Transverse colon (tissue), 4 donors: Measurements from ENCODE around the gene USP4. TPM values are rescaled to one million over a fixed set of nuclear protein-coding genes. Genes with fewer than 3 reads are reported as not detected.
"Not testable (repeated sequence)": the region's sequence is repeated elsewhere in the genome, so short reads cannot be mapped to it uniquely, and the experiment has no call there.

Experiments
- DNase-seq: peaks from one replicate; pipeline ENCODE4 v3.0.0-alpha.2; 2019
- H3K27ac ChIP-seq, 4 donors: fragments of 200-600 bp; sonication (generic); 2 replicates each; pipeline ENCODE4 v1.5.1; 2016 to 2018; ENCODE audit warnings: inconsistent platforms in 4 of 4
- H3K27me3 ChIP-seq: fragments of 200-600 bp; sonication (generic); 2 replicates; pipeline ENCODE4 v1.5.1; 2017; ENCODE audit warnings: inconsistent platforms
- H3K36me3 ChIP-seq, 4 donors: fragments of 200-600 bp; sonication (generic); 2 replicates each; pipeline ENCODE4 v1.5.1; 2017 to 2019; ENCODE audit warnings: inconsistent platforms in 4 of 4
- H3K4me1 ChIP-seq, 4 donors: fragments of 200-600 bp; sonication (generic); 2 replicates each; pipeline ENCODE4 v1.5.1; 2017 to 2020; ENCODE audit warnings: inconsistent platforms in 4 of 4
- H3K4me3 ChIP-seq, 4 donors: fragments of 200-600 bp; sonication (generic); 1 replicate in 1 of 4; 2 replicates in 3 of 4; pipeline versions ENCODE4 v1.5.1 to v1.6.1; 2017 to 2019; ENCODE audit warnings: inconsistent platforms in 4 of 4
- H3K9me3 ChIP-seq, 2 donors: fragments of 200-600 bp; sonication (generic); 2 replicates each; pipeline ENCODE4 v1.5.1; 2017 to 2019; ENCODE audit warnings: inconsistent platforms in 2 of 2
- CTCF ChIP-seq, 5 experiments: fragments of 200-600 bp in 3 of 5; fragments of 450-650 bp in 2 of 5; sonication (generic) in 3 of 5; IDR thresholded peaks; 1 replicate in 2 of 5; 2 replicates in 3 of 5; pipeline ENCODE4 v1.5.1; 2016 to 2017; ENCODE audit warnings: antibody characterized with exemption in 5 of 5, inconsistent platforms in 3 of 5, mild to moderate bottlenecking in 2 of 5, moderate library complexity in 1 of 5
- EP300 ChIP-seq: sonication (generic); formaldehyde crosslinking; IDR thresholded peaks from one replicate; pipeline ENCODE4 v1.6.1; 2017; ENCODE audit warnings: antibody characterized with exemption, low read depth
- POLR2A ChIP-seq: fragments of 450-650 bp; IDR thresholded peaks from one replicate; pipeline ENCODE4 v1.6.1; 2016; ENCODE audit warnings: antibody characterized with exemption, mild to moderate bottlenecking, moderate library complexity
- POLR2AphosphoS5 ChIP-seq, 3 donors: sonication (generic); formaldehyde crosslinking; IDR thresholded peaks; one replicate each; pipeline ENCODE4 v1.6.1; 2016; ENCODE audit warnings: antibody characterized with exemption in 3 of 3
- WGBS, 2 donors: methylation state at CpG; one replicate each; pipeline ENCODE4 v1.1.5; 2018; ENCODE audit warnings: low coverage in 1 of 2; 5-methylcytosine and 5-hydroxymethylcytosine counted together
- in situ Hi-C, 4 donors: fragments of 200-750 bp; cut with MboI; loops; one replicate each; pipeline versions ENCODE4 v1.15.0 to v1.15.1; 2017; ENCODE audit warnings: low sequenced_read_pairs in 3 of 4, low pct_ligation_motif_present in 1 of 4, low pct_unique_long_range_greater_than_20kb in 1 of 4
- intact Hi-C: fragments of 100-400 bp; cut with DNase I; formaldehyde crosslinking; loops from one replicate; pipeline ENCODE4 v1.15.1; 2023; ENCODE audit warnings: low total_unique reads
- total RNA-seq, 4 donors: library from RNA; depleted of rRNA; stranded (reverse); fragments of >200 nt; gene quantifications; one replicate each; pipeline ENCODE4 v1.1.0, GENCODE V29; 2016

Gene USP4
- total RNA-seq, 4 donors from 2014 or later: 11.1 to 39.6 (median 27.0) TPM

- Histone ChIP-seq H3K4me1 (peaks cover 5 to 41% (median 14%) of the 10 kb centered on the region in 4 donors), H3K27me3 (no peaks in the 10 kb centered on the region), H3K4me3 (no peak overlapping the region), H3K9me3 (no peaks in the 10 kb centered on the region), H3K36me3 (no peaks in the 10 kb centered on the region), H3K27ac (peak overlapping the region; percentile 47 to 65 (median 52))
- in situ Hi-C loops (no loop called here), intact Hi-C loops (no loop called here)
- DNase-seq: no peak
- TF ChIP-seq POLR2A (no peak), CTCF (IDR thresholded peaks at IDR 0.05) (no peak), EP300 (no peak), POLR2AphosphoS5 (IDR thresholded peaks at IDR 0.05) (no peak)
- WGBS, 2 donors: 95 to 100% methylated on average over 1 to 5 of the region's 5 CpGs
Observed at GRCh38 chr3:49352890-49353421, 13.1 kb upstream of the USP4 start.

GRCh38 chr3:49352281-49352680, 12.4 kb upstream of the USP4 start:
- intact Hi-C loops: no loop called here
- no peak for DNase-seq
- TF ChIP-seq CTCF (IDR thresholded peaks at IDR 0.05) (no peak), EP300 (no peak), POLR2A (no peak), POLR2AphosphoS5 (IDR thresholded peaks at IDR 0.05) (no peak)
- Histone ChIP-seq H3K36me3 (no peaks in the 10 kb centered on the region), H3K9me3 (no peaks in the 10 kb centered on the region), H3K4me1 (peaks cover 5 to 39% (median 12%) of the 10 kb centered on the region in 4 donors), H3K4me3 (no peak overlapping the region), H3K27me3 (no peaks in the 10 kb centered on the region), H3K27ac (peak overlapping the region; percentile 47 to 65 (median 52))
- in situ Hi-C loops: no loop called here
- WGBS, 2 donors: 79 to 83% methylated on average over 2 of the region's 2 CpGs

- no peaks in the 10 kb centered on the region for H3K27me3 ChIP-seq
- in situ Hi-C loops (no loop called here), intact Hi-C loops (no loop called here)
- peak overlapping the region; percentile 47 to 65 (median 52) for H3K27ac ChIP-seq
- no peak for DNase-seq
- no peaks in the 10 kb centered on the region for H3K9me3 ChIP-seq
- no peak for TF ChIP-seq POLR2AphosphoS5 (IDR thresholded peaks at IDR 0.05)
- TF ChIP-seq POLR2A: no peak
- no peak for TF ChIP-seq CTCF (IDR thresholded peaks at IDR 0.05)
- no peak for TF ChIP-seq EP300
- peaks cover 3 to 35% (median 9%) of the 10 kb centered on the region in 4 donors for H3K4me1 ChIP-seq
- WGBS, 2 donors: 0 to 21% methylated on average over 1 of the region's 1 CpG
- H3K36me3 ChIP-seq: no peaks in the 10 kb centered on the region
- no peak overlapping the region for H3K4me3 ChIP-seq
Observed at GRCh38 chr3:49351521-49352011, 11.7 kb upstream of the USP4 start.

- no peak for DNase-seq
- 71% methylated on average over 3 of the region's 3 CpGs; no CpG with 5 or more reads in 1 of the 2 donors for WGBS, 2 donors
- Histone ChIP-seq H3K9me3 (no peaks in the 10 kb centered on the region), H3K36me3 (no peaks in the 10 kb centered on the region), H3K27ac (no peak overlapping the region), H3K27me3 (no peaks in the 10 kb centered on the region), H3K4me3 (no peak overlapping the region), H3K4me1 (peaks cover 0 to 24% (median 4%) of the 10 kb centered on the region in 4 donors)
- no peak for TF ChIP-seq CTCF (IDR thresholded peaks at IDR 0.05)
- no peak for TF ChIP-seq EP300
- no peak for TF ChIP-seq POLR2AphosphoS5 (IDR thresholded peaks at IDR 0.05)
- no peak for TF ChIP-seq POLR2A
- in situ Hi-C loops (loop anchor here (10.0 to 25.0 kb wide), 2 partner anchors 88 to 95 kb away; partner anchors contain the start of gene NICN1 (in 2 of the 4)), intact Hi-C loops (loop anchor here (10.0 kb wide), 1 partner anchor 95 kb away; no protein-coding TSS in a partner anchor)
Observed at GRCh38 chr3:49349348-49350114, 9.7 kb upstream of the USP4 start.

- not testable (repeated sequence) for H3K27ac ChIP-seq, H3K36me3 ChIP-seq, H3K9me3 ChIP-seq, H3K4me3 ChIP-seq, H3K27me3 ChIP-seq, DNase-seq
- in situ Hi-C loops: loop anchor here (10.0 to 25.0 kb wide), 2 partner anchors 89 to 96 kb away; partner anchors contain the start of gene NICN1 (in 2 of the 4)
- 94 to 95% methylated on average over 10 to 12 of the region's 12 CpGs for WGBS, 2 donors
- peaks cover 0 to 24% (median 4%) of the 10 kb centered on the region in 4 donors for H3K4me1 ChIP-seq
- intact Hi-C loops: loop anchor here (10.0 kb wide), 1 partner anchor 96 kb away; no protein-coding TSS in a partner anchor
Observed at GRCh38 chr3:49348361-49348760, 8.5 kb upstream of the USP4 start.
